HL-60 (cell line): ENCODE data around the gene LRRC15.

Source experiments
- DNase-seq, 2 experiments: peaks; one replicate each; pipeline ENCODE4 v3.0.0-alpha.2; 2010 to 2020; ENCODE audit warnings: low read depth in 1 of 2, low spot score in 1 of 2
- H3K27ac ChIP-seq: fragments of 250-450 bp; sonication (Bioruptor Pico); replicated peaks from 2 replicates; pipeline ENCODE4 v1.5.1; 2020; ENCODE audit warnings: mild to moderate bottlenecking, moderate library complexity
- H3K27me3 ChIP-seq: fragments of 250-450 bp; sonication (Bioruptor Pico); 2 replicates; pipeline ENCODE4 v1.5.1; 2021; ENCODE audit warnings: mild to moderate bottlenecking, moderate library complexity; ENCODE audit not compliant: insufficient read depth, poor library complexity, severe bottlenecking
- H3K4me3 ChIP-seq: replicated peaks from 2 replicates; pipeline ENCODE4 v1.5.1; 2011; ENCODE audit warnings: mild to moderate bottlenecking, control low read depth, low read length; ENCODE audit not compliant: insufficient read depth
- GABPA ChIP-seq: IDR thresholded peaks from 2 replicates; pipeline ENCODE4 v1.6.1; 2012; ENCODE audit warnings: low read depth
- POLR2AphosphoS5 ChIP-seq: IDR thresholded peaks from 2 replicates; pipeline ENCODE4 v1.6.1; 2012; ENCODE audit warnings: low read depth
- SPI1 ChIP-seq: IDR thresholded peaks from 2 replicates; pipeline ENCODE4 v1.6.1; 2012; ENCODE audit warnings: low read depth, mild to moderate bottlenecking, borderline replicate concordance
- TF ChIP-seq, protein P1 (sequence below): IDR thresholded peaks from one replicate; pipeline ENCODE4 v1.5.1; 2011; ENCODE audit warnings: low read length, control low read depth, inconsistent platforms; ENCODE audit not compliant: insufficient read depth
- TF ChIP-seq, protein P2 (sequence below): IDR thresholded peaks from 2 replicates; pipeline ENCODE4 v1.6.1; 2012; ENCODE audit warnings: low read depth; ENCODE audit not compliant: insufficient replicate concordance

Gene LRRC15

GRCh38 chr3:194395212-194395611 is 25.7 kb upstream of the LRRC15 start:
- peaks cover 30% of the 10 kb centered on the region for H3K27me3 ChIP-seq
- no peak overlapping the region for H3K4me3 ChIP-seq
- DNase-seq = no peak
- TF ChIP-seq GABPA (no peak), SPI1 (no peak), POLR2AphosphoS5 (no peak)
- TF ChIP-seq, protein P1, sequence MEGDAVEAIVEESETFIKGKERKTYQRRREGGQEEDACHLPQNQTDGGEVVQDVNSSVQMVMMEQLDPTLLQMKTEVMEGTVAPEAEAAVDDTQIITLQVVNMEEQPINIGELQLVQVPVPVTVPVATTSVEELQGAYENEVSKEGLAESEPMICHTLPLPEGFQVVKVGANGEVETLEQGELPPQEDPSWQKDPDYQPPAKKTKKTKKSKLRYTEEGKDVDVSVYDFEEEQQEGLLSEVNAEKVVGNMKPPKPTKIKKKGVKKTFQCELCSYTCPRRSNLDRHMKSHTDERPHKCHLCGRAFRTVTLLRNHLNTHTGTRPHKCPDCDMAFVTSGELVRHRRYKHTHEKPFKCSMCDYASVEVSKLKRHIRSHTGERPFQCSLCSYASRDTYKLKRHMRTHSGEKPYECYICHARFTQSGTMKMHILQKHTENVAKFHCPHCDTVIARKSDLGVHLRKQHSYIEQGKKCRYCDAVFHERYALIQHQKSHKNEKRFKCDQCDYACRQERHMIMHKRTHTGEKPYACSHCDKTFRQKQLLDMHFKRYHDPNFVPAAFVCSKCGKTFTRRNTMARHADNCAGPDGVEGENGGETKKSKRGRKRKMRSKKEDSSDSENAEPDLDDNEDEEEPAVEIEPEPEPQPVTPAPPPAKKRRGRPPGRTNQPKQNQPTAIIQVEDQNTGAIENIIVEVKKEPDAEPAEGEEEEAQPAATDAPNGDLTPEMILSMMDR = no peak
- TF ChIP-seq, protein P2, sequence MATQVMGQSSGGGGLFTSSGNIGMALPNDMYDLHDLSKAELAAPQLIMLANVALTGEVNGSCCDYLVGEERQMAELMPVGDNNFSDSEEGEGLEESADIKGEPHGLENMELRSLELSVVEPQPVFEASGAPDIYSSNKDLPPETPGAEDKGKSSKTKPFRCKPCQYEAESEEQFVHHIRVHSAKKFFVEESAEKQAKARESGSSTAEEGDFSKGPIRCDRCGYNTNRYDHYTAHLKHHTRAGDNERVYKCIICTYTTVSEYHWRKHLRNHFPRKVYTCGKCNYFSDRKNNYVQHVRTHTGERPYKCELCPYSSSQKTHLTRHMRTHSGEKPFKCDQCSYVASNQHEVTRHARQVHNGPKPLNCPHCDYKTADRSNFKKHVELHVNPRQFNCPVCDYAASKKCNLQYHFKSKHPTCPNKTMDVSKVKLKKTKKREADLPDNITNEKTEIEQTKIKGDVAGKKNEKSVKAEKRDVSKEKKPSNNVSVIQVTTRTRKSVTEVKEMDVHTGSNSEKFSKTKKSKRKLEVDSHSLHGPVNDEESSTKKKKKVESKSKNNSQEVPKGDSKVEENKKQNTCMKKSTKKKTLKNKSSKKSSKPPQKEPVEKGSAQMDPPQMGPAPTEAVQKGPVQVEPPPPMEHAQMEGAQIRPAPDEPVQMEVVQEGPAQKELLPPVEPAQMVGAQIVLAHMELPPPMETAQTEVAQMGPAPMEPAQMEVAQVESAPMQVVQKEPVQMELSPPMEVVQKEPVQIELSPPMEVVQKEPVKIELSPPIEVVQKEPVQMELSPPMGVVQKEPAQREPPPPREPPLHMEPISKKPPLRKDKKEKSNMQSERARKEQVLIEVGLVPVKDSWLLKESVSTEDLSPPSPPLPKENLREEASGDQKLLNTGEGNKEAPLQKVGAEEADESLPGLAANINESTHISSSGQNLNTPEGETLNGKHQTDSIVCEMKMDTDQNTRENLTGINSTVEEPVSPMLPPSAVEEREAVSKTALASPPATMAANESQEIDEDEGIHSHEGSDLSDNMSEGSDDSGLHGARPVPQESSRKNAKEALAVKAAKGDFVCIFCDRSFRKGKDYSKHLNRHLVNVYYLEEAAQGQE = no peak
- H3K27ac ChIP-seq = no peak overlapping the region

DNA sequence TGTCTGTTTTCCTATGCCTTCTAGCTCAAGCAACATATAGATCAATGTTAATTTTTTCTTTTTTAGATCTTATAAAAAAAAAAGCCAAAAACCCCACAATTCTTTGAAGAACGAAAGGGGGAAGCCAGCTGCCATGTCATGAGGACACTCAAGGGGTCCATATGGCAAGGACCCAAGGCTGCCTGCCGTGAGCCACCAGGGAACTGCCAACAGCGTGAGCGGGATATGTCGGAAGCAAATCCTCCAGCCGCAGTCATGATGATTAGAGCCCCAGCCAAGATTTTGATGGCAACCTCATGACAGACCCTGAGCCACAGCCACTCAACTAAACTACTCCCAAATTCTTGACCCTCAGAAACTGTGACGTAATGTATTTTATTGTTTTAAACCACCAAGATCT is 23.0 kb upstream of the LRRC15 start:
- DNase-seq = no peak
- TF ChIP-seq, protein P1 = no peak
- TF ChIP-seq POLR2AphosphoS5 = no peak
- TF ChIP-seq SPI1 = no peak
- TF ChIP-seq, protein P2 = no peak
- no peak for TF ChIP-seq GABPA
- Histone ChIP-seq H3K4me3 (no peak overlapping the region), H3K27ac (no peak overlapping the region), H3K27me3 (peaks cover 16% of the 10 kb centered on the region)

DNA sequence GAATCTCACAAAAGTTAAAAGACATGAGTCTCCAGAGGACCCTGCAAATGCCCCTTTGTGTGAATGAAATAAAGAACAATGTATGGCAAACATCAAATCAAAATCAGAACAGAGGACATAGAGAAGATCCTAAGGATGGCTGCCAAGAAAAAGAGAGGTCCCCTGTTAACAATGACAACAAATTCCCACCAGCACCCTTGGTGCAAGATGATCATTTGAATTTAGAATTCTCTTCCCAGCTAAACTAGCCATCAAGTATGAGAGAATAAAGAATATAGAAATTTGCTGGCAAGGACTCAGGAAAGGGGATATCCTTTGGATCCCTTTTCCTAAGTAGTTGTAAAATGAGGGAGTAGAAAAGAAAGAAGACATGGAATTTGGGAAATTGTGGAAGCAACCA is 21.3 kb upstream of the LRRC15 start:
- peaks cover 8% of the 10 kb centered on the region for H3K27me3 ChIP-seq
- H3K27ac ChIP-seq = no peak overlapping the region
- no peak for DNase-seq
- TF ChIP-seq POLR2AphosphoS5 (no peak), SPI1 (no peak), GABPA (no peak)
- TF ChIP-seq, protein P2 = no peak
- TF ChIP-seq, protein P1 = no peak
- no peak overlapping the region for H3K4me3 ChIP-seq
